ENCODE results near the gene ZNF580.

Gene ZNF580

GRCh38 chr19:55669418-55670279 lies 28.8 kb downstream of the ZNF580 start (continued):
- TF ChIP-seq ZNF555 (tag by site-specific recombination; conservative IDR thresholded peaks at IDR 0.05) (no peak), ZSCAN30 (tag by site-specific recombination; IDR thresholded peaks at IDR 0.05) (no peak), ZNF10 (tag by site-specific recombination; IDR thresholded peaks at IDR 0.05) (0 out of 2 replicates have a peak, but pooled peaks have one; percentile 44), ZNF433 (tag by site-specific recombination; IDR thresholded peaks at IDR 0.05; ENCODE audit: low read depth) (no peak), GLI2 (tag by site-specific recombination; IDR thresholded peaks at IDR 0.05; ENCODE audit: borderline replicate concordance, low read depth) (no peak), BCL11B (tag by site-specific recombination; IDR thresholded peaks at IDR 0.05; ENCODE audit: low read depth) (peak; percentile 70; the same call in 1 of the 2 replicates), KLF10 (tag by site-specific recombination; IDR thresholded peaks at IDR 0.05) (no peak), ZNF175 (tag by site-specific recombination; IDR thresholded peaks at IDR 0.05) (no peak), ZNF366 (tag by site-specific recombination; conservative IDR thresholded peaks at IDR 0.05) (0 out of 2 replicates have a peak, but pooled peaks have one; percentile 42), SCRT1 (tag by site-specific recombination; IDR thresholded peaks at IDR 0.05; ENCODE audit: borderline replicate concordance) (no peak), ZBTB26 (tag by site-specific recombination; optimal IDR thresholded peaks at IDR 0.05) (no peak), ZNF202 (tag by site-specific recombination; IDR thresholded peaks at IDR 0.05; ENCODE audit: borderline replicate concordance) (no peak), ELK4 (IDR thresholded peaks at IDR 0.05; ENCODE audit: borderline replicate concordance, low read depth, low read length) (no peak), ZNF776 (tag by site-specific recombination; IDR thresholded peaks at IDR 0.05; ENCODE audit: borderline replicate concordance) (no peak), ZNF398 (tag by site-specific recombination; IDR thresholded peaks at IDR 0.05) (no peak), ZBTB1 (tag by site-specific recombination; IDR thresholded peaks at IDR 0.05) (no peak), GLI4 (tag by site-specific recombination; IDR thresholded peaks at IDR 0.05) (no peak), SP7 (tag by site-specific recombination; IDR thresholded peaks at IDR 0.05) (no peak), ZBTB10 (tag by site-specific recombination; IDR thresholded peaks at IDR 0.05) (no peak), IKZF3 (tag by site-specific recombination; IDR thresholded peaks at IDR 0.05) (no peak), PRDM4 (tag by site-specific recombination; IDR thresholded peaks at IDR 0.05) (no peak), ZNF830 (tag by site-specific recombination; IDR thresholded peaks at IDR 0.05; ENCODE audit: low read depth) (no peak), ZNF558 (tag by site-specific recombination; IDR thresholded peaks at IDR 0.05) (no peak), YY2 (tag by site-specific recombination; IDR thresholded peaks at IDR 0.05) (no peak), ZNF121 (tag by site-specific recombination; IDR thresholded peaks at IDR 0.05) (no peak)

All from HEK293 (cell line).